Retinal pigment epithelial cell (primary cell): ENCODE results near the gene KIAA2012.

Experiments
- DNase-seq: peaks from one replicate; pipeline ENCODE4 v3.0.0-alpha.2; 2010; ENCODE audit warnings: low read depth
- H3K4me3 ChIP-seq: 2 replicates; pipeline ENCODE4 v1.5.1; 2011; ENCODE audit warnings: mild to moderate bottlenecking, low read length, control low read depth, moderate library complexity
- CTCF ChIP-seq: conservative IDR thresholded peaks from 2 replicates; pipeline ENCODE4 v1.5.1; 2011; ENCODE audit warnings: low read depth, low read length, control low read depth, inconsistent platforms

Gene KIAA2012

GRCh38 chr2:202054679-202055078, 18.4 kb upstream of the KIAA2012 start:
- no peak for DNase-seq
- no peak for TF ChIP-seq CTCF
- no peak overlapping the region for H3K4me3 ChIP-seq

- H3K4me3 ChIP-seq: no peak overlapping the region
- TF ChIP-seq CTCF: peak; percentile 60
- DNase-seq: no peak
Observed at GRCh38 chr2:202056611-202057010, 16.4 kb upstream of the KIAA2012 start.

GRCh38 chr2:202060218-202060617, 12.8 kb upstream of the KIAA2012 start:
- peak; percentile 39 for TF ChIP-seq CTCF
- no peak overlapping the region for H3K4me3 ChIP-seq
- no peak for DNase-seq

- DNase-seq: no peak
- H3K4me3 ChIP-seq: no peak overlapping the region
- no peak for TF ChIP-seq CTCF
Observed at GRCh38 chr2:202061695-202062094, 11.4 kb upstream of the KIAA2012 start.

- DNase-seq: peak; percentile 100
- no peak for TF ChIP-seq CTCF
- peak overlapping the region; percentile 26 for H3K4me3 ChIP-seq
Observed at GRCh38 chr2:202064171-202064880, 8.7 kb upstream of the KIAA2012 start.

GRCh38 chr2:202064881-202065230, 8.2 kb upstream of the KIAA2012 start:
- H3K4me3 ChIP-seq: no peak overlapping the region
- DNase-seq: no peak
- no peak for TF ChIP-seq CTCF

- no peak for TF ChIP-seq CTCF
- DNase-seq: no peak
- no peak overlapping the region for H3K4me3 ChIP-seq
Observed at GRCh38 chr2:202065876-202066275, 7.2 kb upstream of the KIAA2012 start.
